Uterus (tissue), 4 donors: ENCODE data around the gene EGF. TPM values are rescaled to one million over a fixed set of nuclear protein-coding genes. Genes with fewer than 3 reads are reported as not detected.
A peak's percentile ranks its signal among the peaks of the same experiment; 100 is the strongest.

ENCODE experiments used
- DNase-seq, 2 donors: peaks; one replicate each; pipeline ENCODE4 v3.0.0-alpha.2; 2019 to 2020
- H3K27ac ChIP-seq, 2 donors: fragments of 200-600 bp; sonication (generic); 1 replicate in 1 of 2; 2 replicates in 1 of 2; pipeline ENCODE4 v1.5.1; 2016 to 2018
- H3K27me3 ChIP-seq, 2 donors: fragments of 200-600 bp; sonication (generic); one replicate each; pipeline ENCODE4 v1.5.1; 2018 to 2019; ENCODE audit warnings: control low read depth in 1 of 2
- H3K36me3 ChIP-seq, 2 donors: fragments of 200-600 bp; sonication (generic); one replicate each; pipeline ENCODE4 v1.5.1; 2019; ENCODE audit warnings: control low read depth in 1 of 2
- H3K4me1 ChIP-seq, 2 donors: fragments of 200-600 bp; sonication (generic); one replicate each; pipeline ENCODE4 v1.5.1; 2018 to 2019; ENCODE audit warnings: control low read depth in 1 of 2
- H3K4me3 ChIP-seq, 2 donors: fragments of 200-600 bp; sonication (generic); 1 replicate in 1 of 2; 2 replicates in 1 of 2; pipeline ENCODE4 v1.5.1; 2018 to 2019; ENCODE audit warnings: mild to moderate bottlenecking in 1 of 2
- H3K9me3 ChIP-seq, 2 donors: fragments of 200-600 bp; sonication (generic); one replicate each; pipeline ENCODE4 v1.5.1; 2019; ENCODE audit warnings: control low read depth in 1 of 2
- POLR2A ChIP-seq, 2 donors: fragments of 450-650 bp; IDR thresholded peaks; one replicate each; pipeline ENCODE4 v1.6.1; 2016; ENCODE audit warnings: antibody characterized with exemption in 2 of 2, mild to moderate bottlenecking in 1 of 2, moderate library complexity in 1 of 2
- intact Hi-C: fragments of 100-400 bp; cut with DNase I; formaldehyde crosslinking; loops from one replicate; pipeline ENCODE4 v1.15.1; 2023; ENCODE audit warnings: low total_unique reads
- total RNA-seq, 4 donors: library from RNA; depleted of rRNA in 3 of 4; stranded (reverse); fragments of >200 nt in 3 of 4; gene quantifications; one replicate each; pipeline versions ENCODE4 v1.1.0 to v1.2.4, GENCODE V29; 2014 to 2023
- TF ChIP-seq, protein P1 (sequence below), 4 experiments: fragments of 200-600 bp in 2 of 4; fragments of 450-650 bp in 2 of 4; sonication (generic) in 2 of 4; IDR thresholded peaks; one replicate each; pipeline ENCODE4 v1.5.1; 2016 to 2019; ENCODE audit warnings: antibody characterized with exemption in 4 of 4, mild to moderate bottlenecking in 2 of 4, moderate library complexity in 1 of 4
- donor health status: DM: yes; HTN: yes; CAD: no.

EGF gene
- total RNA-seq, 4 donors from 2014 or later, result 1.0 to 3.5 (median 1.5) TPM

DNA sequence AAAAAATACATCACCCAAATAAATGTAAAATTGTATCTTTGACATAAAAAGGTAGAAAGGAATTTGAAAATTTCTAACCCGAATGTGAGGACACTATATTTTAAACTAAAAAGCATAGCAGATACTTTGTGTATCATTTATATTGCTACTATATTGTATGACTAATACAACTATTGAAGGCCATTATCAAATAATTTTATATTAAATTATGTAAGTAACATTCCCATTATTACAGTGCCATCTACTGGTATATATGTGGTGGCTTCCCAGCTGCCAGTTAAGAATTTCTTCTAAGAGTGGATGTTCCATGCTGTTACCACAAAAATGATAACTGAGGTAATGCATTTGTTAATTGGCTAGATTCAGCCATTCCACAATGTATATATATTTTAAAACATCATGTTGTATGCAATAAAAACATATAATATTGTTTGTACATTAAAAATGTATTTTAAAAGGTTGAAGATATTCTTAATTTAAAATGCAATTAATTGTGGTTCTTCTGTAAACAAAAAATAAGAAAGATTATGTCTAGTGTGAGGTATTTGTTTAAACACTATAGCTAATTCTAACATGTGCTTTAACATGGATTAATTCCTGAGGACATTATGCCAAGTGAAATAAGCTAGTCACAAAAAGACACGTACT lies 65.3 kb downstream of the EGF start:
- intact Hi-C loops, result no loop called here
- H3K27ac ChIP-seq, result no peak overlapping the region
- no peaks in the 10 kb centered on the region for H3K4me1 ChIP-seq
- no peak overlapping the region for H3K4me3 ChIP-seq
- no peaks in the 10 kb centered on the region for H3K9me3 ChIP-seq
- TF ChIP-seq, protein P1, sequence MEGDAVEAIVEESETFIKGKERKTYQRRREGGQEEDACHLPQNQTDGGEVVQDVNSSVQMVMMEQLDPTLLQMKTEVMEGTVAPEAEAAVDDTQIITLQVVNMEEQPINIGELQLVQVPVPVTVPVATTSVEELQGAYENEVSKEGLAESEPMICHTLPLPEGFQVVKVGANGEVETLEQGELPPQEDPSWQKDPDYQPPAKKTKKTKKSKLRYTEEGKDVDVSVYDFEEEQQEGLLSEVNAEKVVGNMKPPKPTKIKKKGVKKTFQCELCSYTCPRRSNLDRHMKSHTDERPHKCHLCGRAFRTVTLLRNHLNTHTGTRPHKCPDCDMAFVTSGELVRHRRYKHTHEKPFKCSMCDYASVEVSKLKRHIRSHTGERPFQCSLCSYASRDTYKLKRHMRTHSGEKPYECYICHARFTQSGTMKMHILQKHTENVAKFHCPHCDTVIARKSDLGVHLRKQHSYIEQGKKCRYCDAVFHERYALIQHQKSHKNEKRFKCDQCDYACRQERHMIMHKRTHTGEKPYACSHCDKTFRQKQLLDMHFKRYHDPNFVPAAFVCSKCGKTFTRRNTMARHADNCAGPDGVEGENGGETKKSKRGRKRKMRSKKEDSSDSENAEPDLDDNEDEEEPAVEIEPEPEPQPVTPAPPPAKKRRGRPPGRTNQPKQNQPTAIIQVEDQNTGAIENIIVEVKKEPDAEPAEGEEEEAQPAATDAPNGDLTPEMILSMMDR (IDR thresholded peaks at IDR 0.05), result peak in 3 of 4 experiments; percentile 39 to 52 (median 43)
- no peak for TF ChIP-seq POLR2A (IDR thresholded peaks at IDR 0.05)
- DNase-seq, result no peak
- H3K36me3 ChIP-seq, result no peaks in the 10 kb centered on the region
- no peaks in the 10 kb centered on the region for H3K27me3 ChIP-seq

DNA sequence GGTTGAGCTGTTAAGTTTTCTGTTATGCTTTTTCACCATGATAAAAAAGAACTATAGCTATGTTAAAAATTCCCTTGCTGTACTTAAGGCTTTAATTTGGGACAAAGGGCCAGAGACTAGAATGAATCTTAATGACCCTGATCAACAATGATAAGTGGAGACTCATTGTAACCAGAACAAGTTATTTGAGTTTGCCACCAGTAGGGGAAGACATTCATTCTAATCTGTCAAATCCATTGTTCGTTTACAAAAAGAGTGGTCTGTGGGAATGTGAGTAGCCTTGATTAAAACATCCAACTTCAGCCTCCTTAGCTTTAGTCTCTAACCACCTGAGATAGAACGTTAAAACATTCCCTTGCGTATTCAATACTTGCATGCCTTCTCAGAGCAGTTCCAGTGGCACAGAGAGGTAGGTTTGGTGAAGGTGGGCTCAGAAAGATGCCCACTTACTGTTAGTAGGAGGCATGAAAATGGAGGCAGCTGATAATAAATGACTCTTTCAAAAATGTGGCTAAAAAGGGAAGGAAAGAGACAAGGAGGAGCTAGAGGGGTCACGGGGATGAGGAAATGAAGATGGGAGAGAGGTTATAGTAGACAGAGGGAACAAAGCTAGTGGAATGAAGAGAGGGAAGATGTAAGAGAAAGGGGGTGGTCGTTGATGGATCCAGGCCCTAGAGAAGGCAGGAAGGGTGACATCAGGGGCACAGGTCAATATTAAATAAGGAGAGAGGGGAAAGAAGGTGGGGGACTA lies 66.2 kb downstream of the EGF start:
- TF ChIP-seq POLR2A (IDR thresholded peaks at IDR 0.05), result no peak
- TF ChIP-seq, protein P1 (IDR thresholded peaks at IDR 0.05), result no peak
- Histone ChIP-seq H3K4me1 (no peaks in the 10 kb centered on the region), H3K9me3 (no peaks in the 10 kb centered on the region), H3K27me3 (no peaks in the 10 kb centered on the region), H3K36me3 (no peaks in the 10 kb centered on the region), H3K27ac (no peak overlapping the region), H3K4me3 (no peak overlapping the region)
- DNase-seq, result no peak
- intact Hi-C loops, result no loop called here

GRCh38 chr4:109979920-109980717 lies 67.4 kb downstream of the EGF start:
- no peak for DNase-seq
- Histone ChIP-seq H3K9me3 (no peaks in the 10 kb centered on the region), H3K4me3 (no peak overlapping the region), H3K27me3 (no peaks in the 10 kb centered on the region), H3K36me3 (no peaks in the 10 kb centered on the region), H3K27ac (no peak overlapping the region), H3K4me1 (no peaks in the 10 kb centered on the region)
- TF ChIP-seq POLR2A (IDR thresholded peaks at IDR 0.05), result no peak
- TF ChIP-seq, protein P1 (IDR thresholded peaks at IDR 0.05), result no peak
- intact Hi-C loops, result no loop called here

GRCh38 chr4:109981936-109982335 lies 69.3 kb downstream of the EGF start:
- no peak overlapping the region for H3K27ac ChIP-seq
- H3K9me3 ChIP-seq, result no peaks in the 10 kb centered on the region
- no peaks in the 10 kb centered on the region for H3K4me1 ChIP-seq
- no peak for TF ChIP-seq POLR2A (IDR thresholded peaks at IDR 0.05)
- TF ChIP-seq, protein P1 (IDR thresholded peaks at IDR 0.05), result no peak
- no peak for DNase-seq
- H3K27me3 ChIP-seq, result no peaks in the 10 kb centered on the region
- intact Hi-C loops, result no loop called here
- H3K36me3 ChIP-seq, result no peaks in the 10 kb centered on the region
- H3K4me3 ChIP-seq, result no peak overlapping the region
